Left ventricle myocardium inferior (tissue), 1 donor: Measurements from ENCODE around the gene RFLNA. TPM values are rescaled to one million over a fixed set of nuclear protein-coding genes. Genes with fewer than 3 reads are reported as not detected.

Experiments used
- DNase-seq: peaks from one replicate; pipeline ENCODE4 v3.0.0-alpha.2; 2020
- H3K27ac ChIP-seq: fragments of 200-600 bp; replicated peaks from 2 replicates; pipeline ENCODE4 v1.8.0; 2021
- H3K27me3 ChIP-seq: fragments of 200-600 bp; 2 replicates; pipeline ENCODE4 v1.8.0; 2021; ENCODE audit warnings: low read depth
- H3K36me3 ChIP-seq: fragments of 200-600 bp; 2 replicates; pipeline ENCODE4 v1.8.0; 2021
- H3K4me1 ChIP-seq: fragments of 200-600 bp; 2 replicates; pipeline ENCODE4 v1.8.0; 2021
- H3K4me3 ChIP-seq: fragments of 200-600 bp; 2 replicates; pipeline ENCODE4 v1.8.0; 2021; ENCODE audit warnings: mild to moderate bottlenecking, moderate library complexity
- H3K9me3 ChIP-seq: fragments of 200-600 bp; replicated peaks from 2 replicates; pipeline ENCODE4 v1.8.0; 2021
- intact Hi-C: fragments of 100-400 bp; cut with micrococcal nuclease; formaldehyde crosslinking; loops from one replicate; pipeline ENCODE4 v1.11.0; 2022
- total RNA-seq: library from RNA; stranded (reverse); fragmentation: NEBNext Ultra II Directional; extraction: Animal tissue kit (Norgen Biotek cat#: 25700); gene quantifications from one replicate; pipeline ENCODE4 v1.2.1, GENCODE V29; 2021
- TF ChIP-seq, protein P1 (sequence below): fragments of 200-600 bp; IDR thresholded peaks from 2 replicates; pipeline ENCODE4 v1.8.0; 2021; ENCODE audit warnings: antibody characterized with exemption, mild to moderate bottlenecking, borderline replicate concordance
- donor health status: DM: no; HTN: yes; CAD: no; lungs with severe emphysema.

RFLNA gene
- total RNA-seq, 1 donor from 2014 or later, result 0.27 TPM

DNA sequence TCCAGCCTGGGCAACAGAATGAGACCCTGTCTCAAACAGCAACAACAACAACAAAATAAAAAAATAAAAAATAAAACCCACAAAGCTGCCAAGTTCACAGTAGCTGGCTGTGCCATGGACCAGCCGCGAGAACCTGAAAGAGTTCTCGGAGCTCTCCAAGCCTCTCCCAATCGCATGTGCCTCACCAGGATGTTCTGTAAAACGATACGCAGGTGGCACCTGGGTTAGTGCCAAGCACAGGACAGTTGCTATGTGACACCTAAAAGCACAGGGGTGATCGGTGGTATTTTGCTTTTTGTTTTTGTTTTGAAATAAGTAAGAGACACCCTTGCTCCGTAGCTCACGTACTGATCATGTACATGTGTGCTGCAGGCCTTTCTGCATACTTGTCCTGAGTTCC, 52.4 kb downstream of the RFLNA start:
- Histone ChIP-seq H3K27me3 (no peaks in the 10 kb centered on the region), H3K27ac (no peak overlapping the region), H3K4me1 (peaks cover 10% of the 10 kb centered on the region), H3K36me3 (peaks cover 100% of the 10 kb centered on the region), H3K9me3 (no peaks in the 10 kb centered on the region), H3K4me3 (no peak overlapping the region)
- no peak for DNase-seq
- intact Hi-C loops, result no loop called here
- TF ChIP-seq, protein P1, sequence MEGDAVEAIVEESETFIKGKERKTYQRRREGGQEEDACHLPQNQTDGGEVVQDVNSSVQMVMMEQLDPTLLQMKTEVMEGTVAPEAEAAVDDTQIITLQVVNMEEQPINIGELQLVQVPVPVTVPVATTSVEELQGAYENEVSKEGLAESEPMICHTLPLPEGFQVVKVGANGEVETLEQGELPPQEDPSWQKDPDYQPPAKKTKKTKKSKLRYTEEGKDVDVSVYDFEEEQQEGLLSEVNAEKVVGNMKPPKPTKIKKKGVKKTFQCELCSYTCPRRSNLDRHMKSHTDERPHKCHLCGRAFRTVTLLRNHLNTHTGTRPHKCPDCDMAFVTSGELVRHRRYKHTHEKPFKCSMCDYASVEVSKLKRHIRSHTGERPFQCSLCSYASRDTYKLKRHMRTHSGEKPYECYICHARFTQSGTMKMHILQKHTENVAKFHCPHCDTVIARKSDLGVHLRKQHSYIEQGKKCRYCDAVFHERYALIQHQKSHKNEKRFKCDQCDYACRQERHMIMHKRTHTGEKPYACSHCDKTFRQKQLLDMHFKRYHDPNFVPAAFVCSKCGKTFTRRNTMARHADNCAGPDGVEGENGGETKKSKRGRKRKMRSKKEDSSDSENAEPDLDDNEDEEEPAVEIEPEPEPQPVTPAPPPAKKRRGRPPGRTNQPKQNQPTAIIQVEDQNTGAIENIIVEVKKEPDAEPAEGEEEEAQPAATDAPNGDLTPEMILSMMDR, result no peak

DNA sequence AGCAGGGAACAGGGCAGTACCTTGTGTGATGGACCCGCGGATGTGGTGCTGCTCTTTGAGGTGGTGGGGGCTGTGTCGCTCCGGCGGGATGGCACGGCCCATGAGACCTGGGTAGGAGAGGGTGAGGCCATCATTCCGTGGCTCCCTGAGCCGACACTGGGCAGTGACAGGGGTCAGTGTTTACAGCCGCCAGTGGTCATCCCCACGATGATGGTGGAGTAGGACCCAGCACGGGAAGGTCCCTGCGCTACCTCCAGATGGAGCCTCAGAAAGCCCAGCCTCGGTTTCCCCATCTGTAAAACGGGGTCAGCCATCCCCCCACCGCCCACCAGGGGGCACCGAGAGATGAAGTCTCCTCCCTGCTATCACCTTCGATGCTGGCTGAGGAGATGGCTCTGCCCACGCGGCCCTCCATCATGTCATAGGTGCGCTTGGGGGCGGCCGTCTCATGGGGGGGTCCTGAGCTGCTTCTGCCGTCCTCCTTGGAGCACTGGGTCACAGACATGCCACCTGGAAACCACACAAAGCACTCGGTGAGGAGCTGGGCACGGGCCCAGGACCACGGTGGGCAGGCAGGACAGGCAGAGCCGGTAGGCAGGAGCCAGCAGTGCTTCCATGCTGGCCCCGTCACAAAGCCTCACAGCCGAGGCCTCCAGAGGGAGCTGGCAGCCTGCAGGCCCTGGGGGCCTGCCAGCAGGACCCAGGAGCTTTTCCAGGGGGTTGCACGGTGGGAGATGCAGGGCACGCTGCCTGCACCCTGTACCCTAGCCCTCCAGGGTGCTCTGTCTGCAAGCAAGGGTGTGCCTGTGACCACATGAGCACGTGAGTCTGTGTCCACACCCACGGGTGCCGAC, 53.1 kb downstream of the RFLNA start:
- TF ChIP-seq, protein P1, result peak; percentile 63
- Histone ChIP-seq H3K36me3 (peaks cover 96% of the 10 kb centered on the region), H3K27me3 (no peaks in the 10 kb centered on the region), H3K27ac (no peak overlapping the region), H3K9me3 (no peaks in the 10 kb centered on the region), H3K4me1 (peaks cover 17% of the 10 kb centered on the region), H3K4me3 (no peak overlapping the region)
- DNase-seq, result no peak
- intact Hi-C loops, result no loop called here

DNA sequence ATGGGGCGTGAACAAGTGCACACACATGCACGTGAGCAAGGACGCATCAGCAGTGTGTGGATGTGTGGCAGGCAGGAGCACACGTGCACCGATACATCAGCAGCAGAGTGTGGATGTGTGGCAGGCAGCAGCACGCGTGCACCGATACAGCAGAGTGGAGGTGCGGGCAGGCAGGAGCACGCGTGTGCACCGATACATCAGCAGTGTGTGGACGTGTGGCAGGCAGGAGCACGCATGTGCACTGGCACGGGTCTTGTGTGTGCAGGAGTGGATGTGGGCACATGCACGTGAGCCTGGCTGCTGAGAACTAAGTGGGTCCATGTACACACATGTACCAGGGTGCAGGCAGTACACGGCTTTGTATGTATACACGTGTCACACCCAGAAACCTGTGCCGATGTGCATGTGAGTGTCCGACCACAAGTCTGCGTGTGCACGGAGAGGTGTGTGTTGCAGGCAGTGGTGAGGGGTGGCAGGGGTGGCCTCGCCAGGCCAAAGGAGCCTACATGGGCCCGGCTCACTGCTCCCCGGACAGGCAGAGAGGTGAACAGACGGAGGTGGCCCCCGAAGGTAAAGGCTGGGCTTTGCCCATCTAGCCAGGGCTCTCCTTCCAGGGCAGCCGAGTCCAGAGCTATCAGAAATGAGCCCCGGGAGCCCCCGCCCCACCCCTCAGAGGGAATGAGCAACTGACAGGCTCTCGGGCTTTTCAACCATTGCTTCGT, 53.9 kb downstream of the RFLNA start:
- DNase-seq, result no peak
- intact Hi-C loops, result no loop called here
- peaks cover 96% of the 10 kb centered on the region for H3K36me3 ChIP-seq

DNA sequence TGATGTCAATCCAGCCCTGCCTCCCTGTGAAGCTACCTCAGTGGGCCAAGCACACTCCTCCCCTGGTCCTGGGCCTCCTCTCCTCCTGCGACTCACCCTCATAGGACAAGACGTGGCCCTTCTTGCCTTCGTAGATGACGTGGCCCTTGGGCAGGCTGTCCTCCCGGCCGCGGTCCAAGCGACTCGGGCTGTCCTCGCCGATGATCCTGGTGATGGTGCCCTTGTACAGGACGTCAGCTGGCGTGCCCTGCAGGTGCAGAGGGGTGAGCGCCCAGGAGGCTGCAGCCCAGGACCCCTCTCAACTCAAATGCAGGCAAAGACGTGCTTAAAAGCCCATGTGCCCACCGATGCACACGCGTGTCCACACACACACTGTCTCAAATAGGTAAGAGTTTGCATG, 55.6 kb downstream of the RFLNA start:
- no peak overlapping the region for H3K4me3 ChIP-seq
- intact Hi-C loops, result loop anchor here (10.0 kb wide), 1 partner anchor 414 kb away; no protein-coding TSS in a partner anchor
- TF ChIP-seq, protein P1, result no peak

More for the DNA sequence above, 53.9 kb downstream of the RFLNA start:
- Histone ChIP-seq H3K27ac (no peak overlapping the region), H3K4me3 (no peak overlapping the region), H3K9me3 (no peaks in the 10 kb centered on the region), H3K27me3 (no peaks in the 10 kb centered on the region), H3K4me1 (peaks cover 24% of the 10 kb centered on the region)
- TF ChIP-seq, protein P1, result no peak

DNA sequence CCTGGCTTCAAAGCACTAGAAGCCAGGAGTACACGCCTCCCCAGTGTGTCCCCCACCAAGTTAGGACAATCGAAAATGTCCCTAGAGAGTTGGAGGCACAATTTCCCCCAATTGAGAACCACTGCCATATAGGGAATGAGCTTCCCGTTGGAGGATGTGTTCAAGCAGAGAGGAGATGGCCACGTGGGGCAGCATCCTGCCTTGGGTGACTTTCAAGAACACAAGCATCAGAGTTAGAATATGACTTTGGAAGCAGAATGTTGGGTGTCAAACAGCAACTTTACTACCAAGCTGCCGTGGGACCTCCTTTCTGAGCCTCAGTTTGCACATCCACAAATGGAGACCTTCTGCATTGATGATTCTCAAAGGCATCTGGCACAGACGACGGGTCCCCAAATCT, 56.5 kb downstream of the RFLNA start:
- intact Hi-C loops, result loop anchor here (10.0 kb wide), 1 partner anchor 413 kb away; no protein-coding TSS in a partner anchor
- H3K36me3 ChIP-seq, result peaks cover 96% of the 10 kb centered on the region
- DNase-seq, result no peak
- H3K27me3 ChIP-seq, result no peaks in the 10 kb centered on the region
- no peaks in the 10 kb centered on the region for H3K9me3 ChIP-seq
- TF ChIP-seq, protein P1, result no peak
- H3K4me1 ChIP-seq, result peaks cover 39% of the 10 kb centered on the region
- no peak overlapping the region for H3K4me3 ChIP-seq
- H3K27ac ChIP-seq, result no peak overlapping the region

More for the DNA sequence above, 55.6 kb downstream of the RFLNA start:
- peaks cover 34% of the 10 kb centered on the region for H3K4me1 ChIP-seq
- H3K27me3 ChIP-seq, result no peaks in the 10 kb centered on the region
- no peaks in the 10 kb centered on the region for H3K9me3 ChIP-seq
- H3K27ac ChIP-seq, result no peak overlapping the region
- no peak for DNase-seq
- peaks cover 96% of the 10 kb centered on the region for H3K36me3 ChIP-seq
